NCI-H1092 treated with DMSO at 0.1 percent for 48 hours (cell line): ENCODE measurements around the gene CAPZB.

ENCODE experiments used
- DNase-seq: peaks from one replicate; lab custom pipeline; 2025; lab: John Stamatoyannopoulos, UW

Gene CAPZB

DNA sequence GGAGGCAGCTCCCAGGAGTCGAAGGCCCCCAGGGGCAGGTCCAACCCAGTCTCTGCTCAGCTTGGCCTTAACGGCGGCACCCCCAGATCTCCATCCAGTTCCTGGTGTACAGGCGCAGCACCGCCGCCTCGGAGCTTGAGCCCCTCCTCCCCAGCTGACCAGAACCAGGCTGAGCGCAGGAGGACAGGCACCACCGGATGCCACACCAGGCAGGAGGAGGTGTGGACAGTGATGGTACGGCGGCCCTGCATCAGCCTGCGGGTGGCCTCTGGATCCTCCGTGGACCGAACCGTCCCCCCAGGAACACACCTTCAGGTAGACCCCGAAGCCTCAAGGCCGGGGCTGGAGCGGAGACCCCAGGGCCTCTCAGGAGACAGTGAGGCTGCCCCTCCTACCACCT is 156.9 kb downstream of the CAPZB start:
- DNase-seq, result no peak

DNA sequence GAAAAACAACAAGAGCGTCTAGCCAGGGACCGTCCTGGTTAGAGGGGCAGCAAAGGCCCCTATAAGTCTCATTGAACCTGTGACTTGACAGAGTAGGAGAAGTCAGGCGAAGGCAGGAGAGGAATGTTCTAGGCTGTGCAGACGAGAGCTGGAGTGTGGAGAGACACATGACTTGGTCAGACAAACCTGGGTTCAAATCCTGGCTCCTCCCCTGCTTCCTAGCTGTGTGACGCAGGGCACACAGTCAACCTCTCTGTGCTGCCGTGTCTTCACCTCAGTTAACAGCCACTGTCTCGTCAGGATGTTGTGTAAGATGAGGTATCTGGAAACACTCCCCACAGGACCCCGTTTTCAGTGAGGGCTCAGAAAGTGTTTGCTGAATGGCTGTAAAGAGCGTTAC is 157.6 kb downstream of the CAPZB start:
- no peak for DNase-seq

DNA sequence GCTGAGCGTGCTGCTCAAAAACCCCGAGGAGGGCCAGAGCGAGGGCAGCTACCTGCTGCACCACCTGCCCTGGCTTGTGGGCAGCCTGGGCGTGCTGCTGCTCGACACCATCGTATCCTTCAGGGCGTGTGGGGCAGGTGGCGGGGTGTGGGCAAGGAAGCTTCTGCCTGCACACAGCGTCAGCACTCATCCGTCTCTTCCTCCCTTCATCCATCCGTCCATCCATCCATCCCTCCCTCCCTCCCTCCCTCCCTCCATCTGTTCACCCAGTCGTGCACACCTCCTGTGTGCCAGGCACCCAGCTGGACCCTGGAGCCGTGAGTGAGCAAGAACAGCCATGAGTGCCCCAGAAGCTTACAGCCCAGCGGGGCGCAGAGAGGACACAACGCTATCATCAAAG is 158.0 kb downstream of the CAPZB start:
- no peak for DNase-seq

DNA sequence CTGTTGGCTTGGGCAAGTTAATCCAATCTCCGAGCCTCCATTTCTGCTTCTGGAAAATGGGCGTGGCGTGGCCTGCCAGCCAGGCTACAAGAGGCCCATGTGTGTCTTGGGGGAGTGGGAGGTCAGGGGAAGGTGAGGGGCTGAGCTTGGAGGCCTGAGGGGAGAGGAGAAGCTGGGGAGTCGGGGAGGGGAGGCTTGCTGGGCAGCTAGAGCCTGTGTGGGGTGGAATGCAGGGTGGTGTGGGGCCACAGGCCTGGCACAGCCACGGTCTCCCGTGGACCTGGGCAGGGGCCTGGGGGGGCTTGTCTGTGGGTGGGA is 158.6 kb downstream of the CAPZB start:
- no peak for DNase-seq

DNA sequence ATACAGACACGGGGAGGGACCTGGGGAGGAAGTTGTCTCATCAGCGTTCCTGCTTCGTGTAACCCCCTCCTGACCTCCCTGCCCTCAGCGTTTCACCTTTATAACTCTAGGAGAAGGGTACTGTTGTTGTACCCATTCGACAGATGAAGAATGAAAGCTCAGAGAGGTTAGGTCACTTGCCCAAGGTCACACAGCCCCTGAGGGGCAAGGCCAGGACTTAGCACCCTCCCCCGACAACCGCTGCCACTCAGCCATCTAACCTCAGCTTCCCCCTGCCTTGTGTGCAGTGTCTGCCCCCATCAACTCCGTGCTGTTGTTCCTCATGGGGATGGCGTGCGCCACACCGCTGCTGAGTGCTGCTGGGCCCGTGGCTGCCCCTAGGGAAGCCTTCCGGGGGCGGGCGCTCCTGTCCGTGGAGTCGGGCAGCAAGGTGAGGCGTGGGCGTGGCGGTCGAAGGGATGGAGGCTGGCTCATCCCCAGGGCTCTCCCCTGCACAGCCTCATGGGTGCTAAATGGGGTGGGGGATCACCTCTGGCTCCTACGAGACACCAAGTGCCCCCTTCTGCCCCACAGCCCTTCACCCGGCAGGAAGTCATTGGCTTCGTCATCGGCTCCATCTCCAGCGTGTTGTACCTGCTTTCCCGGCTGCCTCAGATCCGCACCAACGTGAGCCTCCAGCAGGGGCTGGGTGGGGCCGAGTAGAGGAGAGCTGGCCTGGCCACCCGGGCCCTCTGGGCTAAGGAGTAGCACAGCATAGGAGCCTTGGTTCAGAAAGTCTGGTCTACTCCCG is 159.2 kb downstream of the CAPZB start:
- DNase-seq, result no peak

DNA sequence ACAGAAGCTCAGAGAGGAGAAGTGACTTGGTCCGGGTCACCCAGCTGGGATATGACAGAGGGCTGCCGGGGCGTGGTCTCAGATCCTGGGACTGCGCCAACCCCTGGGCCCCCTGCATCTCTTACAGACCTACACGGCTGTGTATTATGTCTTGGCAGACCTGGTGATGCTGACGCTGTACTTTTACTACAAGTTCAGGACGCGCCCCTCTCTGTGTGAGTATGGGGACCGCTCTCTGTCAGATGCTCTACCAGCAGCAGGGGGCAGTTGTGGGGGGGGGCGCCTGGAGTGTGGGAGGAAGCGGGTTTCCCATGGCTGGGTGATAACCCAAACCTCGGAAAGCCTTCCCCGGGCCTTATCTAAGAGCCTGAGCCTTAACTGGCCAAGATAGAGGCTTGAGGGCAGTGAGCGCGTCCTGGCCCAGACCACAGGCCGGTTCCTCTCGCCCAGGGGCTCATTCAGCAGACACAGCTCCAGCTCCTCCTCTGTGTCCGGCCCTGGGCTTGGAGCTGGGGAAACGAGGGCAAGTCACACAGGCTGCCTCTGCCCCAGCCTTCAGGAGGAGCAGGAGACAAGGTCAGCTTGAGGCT is 159.9 kb downstream of the CAPZB start:
- no peak for DNase-seq

DNA sequence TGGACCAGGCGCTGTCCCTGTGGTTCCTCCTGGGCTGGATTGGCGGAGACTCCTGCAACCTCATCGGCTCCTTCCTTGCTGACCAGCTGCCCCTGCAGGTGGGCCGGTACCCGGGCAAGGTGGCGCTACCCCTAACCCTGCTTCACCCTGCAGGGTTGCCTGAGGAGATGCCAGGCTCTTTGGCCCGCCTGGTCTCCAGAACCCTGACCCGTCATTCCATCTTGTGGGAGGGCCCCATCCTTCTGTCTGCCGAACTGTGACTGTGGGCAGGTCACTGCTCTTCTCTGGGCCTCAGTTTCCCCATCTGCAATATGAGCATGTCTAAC is 160.7 kb downstream of the CAPZB start:
- DNase-seq, result no peak

DNA sequence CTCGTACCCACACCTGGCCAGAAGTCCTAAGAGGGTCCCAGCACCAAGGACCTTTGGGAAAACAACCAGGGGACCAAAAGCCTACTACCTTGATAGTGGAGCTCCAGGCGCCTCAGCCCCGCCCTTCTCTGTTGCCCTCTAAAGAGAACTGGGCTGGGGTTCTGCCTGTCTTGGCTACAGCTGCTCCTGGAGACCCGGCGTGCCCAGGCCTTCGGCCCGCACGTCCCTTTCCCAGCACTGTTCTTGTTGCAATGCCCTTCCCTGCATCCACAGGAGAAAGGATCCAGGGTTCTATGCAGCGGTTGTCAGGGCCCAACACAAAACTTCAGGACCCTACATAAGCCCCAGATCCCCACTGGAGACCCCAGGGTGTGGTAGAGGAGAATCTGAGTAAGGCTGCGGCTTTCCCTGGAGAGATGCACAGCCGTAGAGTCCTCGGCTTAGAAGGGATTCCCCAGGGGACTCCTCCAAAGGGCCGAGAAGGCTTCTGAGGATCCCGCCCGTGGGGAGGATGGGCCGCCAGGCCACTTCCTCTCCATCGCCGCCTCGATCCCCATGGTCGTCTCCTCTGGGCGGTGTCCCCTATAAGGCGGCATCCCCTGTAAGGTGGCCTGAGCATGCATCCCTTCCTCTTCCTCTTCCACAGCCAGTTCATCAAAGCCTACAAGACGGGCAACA is 161.2 kb downstream of the CAPZB start:
- no peak for DNase-seq

DNA sequence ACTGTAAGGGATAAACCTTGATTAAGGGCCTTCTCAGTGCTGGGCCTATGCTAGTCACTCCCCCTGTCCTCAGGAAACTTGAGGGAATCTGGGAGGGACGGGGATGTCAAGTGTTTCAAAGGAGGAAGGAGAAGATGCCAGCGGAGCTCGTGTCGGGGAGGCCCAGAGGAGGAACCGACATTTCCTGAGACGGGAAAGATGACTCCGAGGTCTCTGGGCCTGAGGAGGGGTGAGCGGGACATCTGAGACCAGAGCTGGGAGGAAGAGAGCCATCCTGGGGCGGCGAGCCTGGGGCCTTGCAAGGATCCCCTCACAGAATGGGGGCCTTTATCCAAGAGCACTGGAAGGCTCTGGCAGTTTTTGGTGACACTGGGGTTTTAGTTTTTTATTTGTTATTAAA is 162.9 kb downstream of the CAPZB start:
- DNase-seq, result no peak

DNA sequence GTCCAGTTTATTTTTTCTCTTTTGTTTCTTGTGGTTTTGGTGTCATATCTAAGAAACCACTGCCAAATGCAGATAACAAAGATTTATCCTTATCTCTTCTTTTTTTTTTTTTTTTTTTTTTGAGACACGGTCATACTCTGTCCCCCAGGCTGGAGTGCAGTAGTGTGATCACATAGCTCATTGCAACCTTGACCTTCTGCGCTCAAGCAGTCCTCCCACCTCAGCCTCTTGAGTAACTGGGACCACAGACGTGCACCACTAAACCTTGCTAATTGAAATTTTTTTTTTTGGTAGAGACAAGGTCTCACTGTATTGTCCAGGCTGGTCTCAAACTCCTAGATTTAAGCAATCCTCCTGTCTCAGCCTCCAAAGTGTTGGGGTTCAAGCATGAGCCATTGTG is 164.3 kb downstream of the CAPZB start:
- DNase-seq, result no peak

DNA sequence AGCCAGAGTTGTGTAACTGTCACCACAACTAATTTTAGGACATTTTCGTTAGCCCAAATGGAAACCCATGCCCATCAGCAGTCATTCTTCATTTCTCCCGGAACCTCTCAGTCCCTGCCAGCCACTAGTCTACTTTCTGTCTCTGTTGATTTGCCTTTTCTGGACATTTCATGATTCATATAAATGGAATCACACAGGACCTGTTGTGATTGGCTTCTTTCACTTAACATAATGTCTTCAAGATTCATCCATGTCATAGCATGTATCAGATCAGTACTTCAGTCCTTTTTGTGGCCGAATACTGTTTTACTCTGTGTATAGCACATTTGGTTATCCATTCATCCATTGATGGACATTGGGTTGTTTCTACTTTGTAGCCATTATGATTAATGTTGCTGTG is 166.1 kb downstream of the CAPZB start:
- DNase-seq, result no peak

DNA sequence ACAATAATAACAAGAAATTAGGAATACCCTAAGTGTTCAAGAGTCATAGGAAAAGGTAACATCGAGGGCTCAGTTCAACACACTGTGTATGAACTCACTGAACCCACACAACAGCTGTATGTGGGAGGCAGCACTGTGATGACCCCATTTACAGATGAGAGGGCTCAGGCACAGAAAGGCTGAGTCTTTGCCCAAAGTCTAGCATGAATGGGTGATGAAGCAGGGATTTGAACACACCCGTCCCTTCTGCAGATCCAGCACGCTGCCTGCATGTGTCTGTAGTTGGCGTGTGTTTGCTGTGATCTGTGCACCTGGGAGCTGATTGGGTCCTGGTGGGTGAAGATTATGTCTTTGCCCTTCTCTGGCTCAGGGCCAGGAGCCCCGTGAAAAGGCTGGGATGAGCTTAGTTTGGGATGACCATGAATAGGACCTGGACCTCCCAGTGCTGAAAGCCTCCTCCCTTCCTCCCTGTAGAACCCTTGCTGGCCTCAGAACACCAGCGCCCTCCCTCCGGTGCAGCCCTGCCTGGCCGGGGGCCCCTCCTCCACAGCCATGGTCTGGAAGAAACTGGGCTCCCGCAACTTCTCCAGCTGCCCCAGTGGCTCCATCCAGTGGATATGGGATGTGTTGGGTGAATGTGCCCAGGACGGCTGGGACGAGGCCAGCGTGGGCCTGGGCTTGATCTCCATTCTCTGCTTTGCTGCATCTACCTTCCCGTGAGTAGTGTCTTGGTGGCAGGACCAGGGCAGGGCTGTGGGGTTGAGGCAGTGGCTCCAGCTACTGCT is 168.0 kb downstream of the CAPZB start:
- DNase-seq, result no peak

DNA sequence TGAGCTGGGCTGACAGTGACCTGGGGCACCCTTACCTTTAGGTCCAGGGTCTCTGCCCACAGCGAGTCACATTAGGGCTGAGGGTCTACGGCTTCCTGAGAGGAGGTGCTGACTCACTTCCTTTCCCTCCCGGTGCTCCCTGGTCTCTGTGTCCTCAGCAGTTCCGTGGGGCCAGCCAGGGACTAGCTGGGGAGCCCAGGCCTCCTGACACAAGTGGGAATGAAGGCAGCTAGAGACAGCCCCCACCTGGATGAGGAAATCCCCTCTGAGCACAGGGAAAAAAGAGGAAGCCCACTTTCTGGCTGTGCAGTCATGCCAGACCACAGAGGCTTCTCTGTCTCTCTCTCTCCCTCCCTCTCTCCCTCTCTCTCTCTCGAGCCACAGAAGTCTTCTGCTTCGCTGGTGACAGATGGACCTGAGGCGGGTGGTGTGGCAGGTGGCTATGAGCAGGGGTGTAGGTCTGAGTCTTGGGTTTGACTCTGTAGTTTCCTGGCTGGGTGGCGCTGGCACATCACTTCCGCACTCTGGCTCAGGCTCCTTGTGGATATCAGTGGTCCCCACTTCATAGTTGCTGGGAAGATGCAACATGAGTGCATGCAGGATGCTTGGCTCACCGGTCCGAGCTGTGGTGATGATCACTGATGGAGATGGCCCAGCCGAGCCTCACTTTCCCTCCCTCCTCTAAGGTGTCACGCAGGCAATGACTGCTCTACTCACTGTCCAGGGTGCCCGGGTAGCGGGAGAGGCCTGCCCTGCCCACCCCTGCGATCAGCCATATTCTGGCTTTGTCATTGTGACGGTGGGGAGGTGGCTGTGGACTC is 169.8 kb downstream of the CAPZB start:
- DNase-seq, result no peak

DNA sequence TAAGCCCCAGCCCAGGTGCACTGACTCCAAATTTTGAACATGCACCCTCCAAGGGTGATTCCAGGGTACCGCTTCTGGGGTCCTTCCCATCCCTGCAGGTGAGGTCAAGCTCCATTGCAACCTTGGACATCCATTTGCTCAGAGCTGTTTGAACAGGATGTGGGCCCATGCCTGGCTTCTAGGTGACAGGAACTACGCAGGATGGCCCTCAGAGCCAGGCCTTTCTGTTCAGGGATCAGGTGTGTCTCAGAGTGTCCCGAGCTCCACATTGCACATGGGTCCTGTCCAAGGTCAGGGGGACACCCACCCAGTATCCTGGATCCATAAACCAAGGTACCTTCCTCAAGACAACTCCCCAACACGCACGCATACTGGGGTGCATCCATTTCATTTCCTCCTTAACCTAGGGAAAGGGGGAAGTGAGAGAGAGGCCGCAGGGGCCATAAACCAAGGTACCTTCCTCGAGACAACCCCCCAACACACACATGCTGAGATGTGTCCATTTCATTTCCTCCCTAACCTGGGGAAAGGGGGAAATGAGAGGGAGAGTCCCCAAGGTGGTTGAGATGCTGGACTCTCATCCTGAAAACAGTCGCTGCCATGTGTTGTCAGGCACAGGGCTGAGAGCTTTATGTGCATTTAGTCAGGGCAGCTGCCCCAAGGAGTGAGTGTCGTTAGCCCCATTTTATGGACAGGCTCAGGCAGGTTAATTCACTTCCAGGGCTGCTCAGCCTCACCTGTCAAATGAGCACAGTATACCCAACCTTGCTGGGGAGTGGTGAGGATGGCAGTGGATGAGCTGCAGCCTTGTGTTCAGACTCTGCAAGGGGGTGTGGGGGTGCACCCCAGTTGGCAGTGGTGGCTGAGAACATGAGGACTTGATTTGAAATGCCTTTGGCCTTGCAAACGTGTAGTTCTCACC is 171.1 kb downstream of the CAPZB start:
- DNase-seq, result no peak

DNA sequence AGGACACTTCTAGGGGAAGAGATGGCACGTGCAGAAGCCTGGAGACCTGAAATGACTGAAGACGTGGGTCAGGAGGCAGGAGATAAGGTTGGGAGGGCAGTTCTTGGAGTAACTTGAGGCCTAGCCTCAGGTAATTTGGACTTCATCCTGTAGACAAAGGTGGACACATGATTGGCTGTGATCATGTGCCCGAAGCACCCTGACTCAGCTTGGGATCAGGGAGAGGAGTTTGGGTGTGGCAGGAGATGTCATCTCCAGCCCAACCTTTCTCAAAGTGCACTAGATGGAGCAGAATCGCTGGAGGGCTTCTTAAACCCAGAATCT is 171.7 kb downstream of the CAPZB start:
- DNase-seq, result no peak

DNA sequence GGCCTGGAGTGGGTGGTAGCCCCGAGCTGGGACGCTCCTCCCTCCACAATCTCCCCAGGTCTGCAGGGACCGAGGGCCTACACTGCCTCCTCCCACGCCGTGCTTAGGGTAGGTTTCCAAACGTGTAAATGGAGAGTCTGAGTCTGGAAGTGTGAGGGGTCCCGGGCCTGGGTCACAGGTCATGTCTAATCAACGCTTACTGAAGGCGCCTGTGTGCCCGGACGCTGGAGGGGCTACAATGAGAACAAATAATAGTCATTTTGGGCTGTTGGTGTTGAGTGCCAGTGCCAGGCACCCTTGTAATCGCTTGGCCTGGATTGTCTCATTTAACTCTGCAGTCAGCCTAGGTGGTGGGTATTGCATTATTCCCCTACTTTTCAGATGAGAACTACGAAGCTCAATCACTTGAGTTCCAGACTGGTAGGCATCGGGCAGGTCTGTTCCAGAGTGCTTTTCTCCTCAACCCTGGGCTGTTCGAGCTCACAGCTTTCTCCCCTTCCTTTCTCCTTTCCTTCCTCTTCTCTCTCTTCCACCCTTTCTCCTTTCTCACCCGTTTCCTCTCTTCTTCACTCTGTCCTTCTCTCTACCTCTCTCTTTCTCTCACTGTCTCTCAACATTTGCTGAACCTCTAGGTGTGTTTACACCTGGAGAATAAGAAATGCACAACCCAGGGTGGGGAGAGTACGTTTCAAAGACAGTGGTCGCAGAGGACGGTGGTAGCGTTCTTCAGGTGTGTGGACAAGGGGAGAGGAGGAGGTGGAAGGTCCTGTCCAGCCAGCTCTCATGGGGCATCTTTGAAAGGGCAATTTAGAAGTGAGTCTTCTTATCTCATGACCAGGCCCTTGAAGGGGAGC is 172.3 kb downstream of the CAPZB start:
- DNase-seq, result no peak

DNA sequence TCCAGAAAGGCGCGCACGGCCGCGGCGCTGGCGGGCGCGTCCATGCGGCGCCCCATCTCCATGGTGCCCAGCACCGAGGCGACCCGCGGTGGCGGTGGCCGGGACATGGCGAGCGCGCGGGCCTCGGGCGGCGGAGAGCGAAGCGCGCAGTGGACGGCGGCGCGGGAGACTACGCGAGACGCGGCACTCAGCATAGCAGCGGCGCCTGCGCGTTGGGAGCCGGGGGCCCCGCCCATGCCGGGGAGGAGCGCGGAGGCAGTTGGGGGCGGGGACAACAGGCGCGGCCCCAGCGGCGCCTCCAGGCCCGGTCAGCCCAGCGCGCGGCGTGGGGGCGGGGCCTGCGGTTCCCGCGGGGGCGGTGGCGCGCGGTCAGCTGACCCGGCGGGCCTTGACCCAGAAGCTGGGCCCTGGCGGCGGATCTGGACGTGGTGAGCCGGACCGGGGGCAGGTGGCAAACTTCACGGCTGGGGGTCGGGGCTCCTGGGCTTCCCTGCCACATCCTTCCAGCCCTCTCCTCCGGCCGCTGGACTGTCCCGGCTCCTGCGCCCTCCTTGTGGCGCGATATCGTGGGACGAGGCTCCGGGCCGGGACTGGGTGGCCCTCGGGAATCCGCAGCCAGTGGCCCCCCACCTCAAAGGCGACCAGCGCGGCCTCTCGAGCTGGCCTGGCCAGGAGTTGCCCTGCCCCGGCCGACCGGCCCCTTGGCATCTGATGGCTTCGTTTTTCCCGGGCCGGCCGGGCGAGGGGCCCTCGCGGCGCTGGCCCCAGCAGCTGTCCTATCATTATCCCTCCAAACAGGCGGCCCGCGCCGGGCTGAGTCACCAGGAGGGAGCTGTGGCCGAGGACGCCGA is 173.2 kb downstream of the CAPZB start, which contains the start of the genes AKR7A2 and SLC66A1:
Gene AKR7A2, minus strand, starts transcription at position 214 of the 851 bp plus-strand sequence. Its CDS starts 20 bp downstream, at position 194.
Gene SLC66A1, plus strand, starts transcription at position 396 of the 851 bp plus-strand sequence. CDS start 5,352 bp downstream, outside the sequence.
- peak; percentile 92 for DNase-seq

DNA sequence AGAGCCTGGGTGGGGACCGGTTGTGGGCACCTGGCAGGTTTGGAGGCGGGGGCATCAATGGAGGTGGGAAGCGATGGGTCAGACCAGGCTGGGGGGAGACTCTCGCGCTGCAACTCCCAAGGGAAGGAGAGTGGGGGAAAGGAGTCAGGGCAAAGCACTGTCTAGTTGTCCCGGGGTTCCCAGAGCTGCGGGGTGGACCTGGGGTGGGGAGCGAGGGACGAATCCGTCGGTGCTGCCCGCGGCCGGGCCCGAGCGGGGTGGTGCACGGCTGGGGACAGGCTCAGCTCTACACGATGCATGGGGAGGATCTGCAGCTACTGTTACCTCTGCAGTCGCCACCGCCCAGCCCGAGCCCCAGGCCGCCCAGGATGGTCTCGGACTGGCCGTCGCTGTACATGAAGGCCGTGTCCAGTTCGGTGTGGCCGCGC is 173.8 kb downstream of the CAPZB start:
- DNase-seq, result peak; percentile 60
